Heart left ventricle (tissue), 16 donors: ENCODE data around the gene MAP4K2. TPM values are rescaled to one million over a fixed set of nuclear protein-coding genes. Genes with fewer than 3 reads are reported as not detected.

Experiments
- ATAC-seq, 4 donors: fragments of 200-7000 bp; cut with Tn5 transposase; one replicate each; pipeline ENCODE4 v1.9.1; 2020 to 2022; ENCODE audit warnings: moderate library complexity in 4 of 4, mild to moderate bottlenecking in 3 of 4, moderate number of reproducible peaks in 1 of 4
- DNase-seq, 5 donors: peaks; one replicate each; pipeline ENCODE4 v3.0.0-alpha.2; 2020
- H3K27ac ChIP-seq, 12 donors: fragments of 200-600 bp; sonication (generic) in 4 of 12; one replicate each; pipeline versions ENCODE4 v1.5.0 to v1.8.0; 2016 to 2022; ENCODE audit warnings: mild to moderate bottlenecking in 2 of 12
- H3K27me3 ChIP-seq, 9 donors: fragments of 200-600 bp; sonication (generic) in 2 of 9; one replicate each; pipeline versions ENCODE4 v1.5.1 to v1.8.0; 2016 to 2022; ENCODE audit warnings: mild to moderate bottlenecking in 3 of 9
- H3K36me3 ChIP-seq, 9 donors: fragments of 200-600 bp; sonication (generic) in 2 of 9; one replicate each; pipeline versions ENCODE4 v1.5.0 to v1.8.0; 2018 to 2022; ENCODE audit warnings: mild to moderate bottlenecking in 2 of 9
- H3K4me1 ChIP-seq, 12 donors: fragments of 200-600 bp; sonication (generic) in 4 of 12; one replicate each; pipeline versions ENCODE4 v1.5.0 to v1.8.0; 2016 to 2022; ENCODE audit warnings: mild to moderate bottlenecking in 3 of 12
- H3K4me3 ChIP-seq, 12 donors: fragments of 200-600 bp; sonication (generic) in 4 of 12; one replicate each; pipeline versions ENCODE4 v1.5.0 to v1.8.0; 2017 to 2022; ENCODE audit warnings: mild to moderate bottlenecking in 9 of 12, moderate library complexity in 4 of 12
- H3K9me3 ChIP-seq, 12 donors: fragments of 200-600 bp; sonication (generic) in 4 of 12; one replicate each; pipeline versions ENCODE4 v1.5.0 to v1.8.0; 2016 to 2022; ENCODE audit warnings: mild to moderate bottlenecking in 1 of 12
- POLR2A ChIP-seq, 2 donors: fragments of 450-650 bp; IDR thresholded peaks; one replicate each; pipeline ENCODE4 v1.6.1; 2017; ENCODE audit warnings: antibody characterized with exemption in 2 of 2, mild to moderate bottlenecking in 2 of 2, moderate library complexity in 2 of 2
- WGBS, 4 donors: extraction: QIAGEN DNeasy Blood & Tissue Kit in 2 of 4; methylation state at CpG; one replicate each; pipeline versions ENCODE4 v1.1.5 to v1.1.7; 2013 to 2018; 5-methylcytosine and 5-hydroxymethylcytosine counted together
- intact Hi-C, 10 donors: fragments of 100-400 bp; cut with DNase I; formaldehyde crosslinking; loops; one replicate each; pipeline versions ENCODE4 v1.11.1 to v1.14.2; 2022
- polyA plus RNA-seq, 2 donors: library from polyadenylated mRNA; stranded (reverse); fragments of 200-250 nt; gene quantifications; one replicate each; pipeline ENCODE4 v1.2.3, GENCODE V29; 2013
- total RNA-seq, 9 donors: library from RNA; depleted of rRNA in 2 of 9; stranded (reverse); fragments of >200 nt in 2 of 9; fragmentation: NEBNext Ultra II Directional in 3 of 9; extraction: Animal tissue kit (Norgen Biotek cat#: 25700) in 3 of 9; gene quantifications; one replicate each; pipeline versions ENCODE4 v1.1.0 to v1.2.4, GENCODE V29; 2016 to 2023
- TF ChIP-seq, protein P1 (sequence below), 12 donors: fragments of 200-600 bp; sonication (generic) in 4 of 12; IDR thresholded peaks; one replicate each; pipeline versions ENCODE4 v1.5.0 to v1.8.0; 2018 to 2022; ENCODE audit warnings: antibody characterized with exemption in 12 of 12, mild to moderate bottlenecking in 5 of 12
- donor health status: ischemic (EF 13 %, LVEDD 7.1; RV severe dilation, severe dysfunction).
- donor health status: healthy with polysubstance abuse.
- donor health status: DM: no; HTN: yes; CAD: no.
- donor health status: DM: no; HTN: no; CAD: no.
- donor health status: ischemic (EF 25% LVEDD 6.9; RV normal size, moderate dysfunction).
- donor health status: ischemic (EF 25% LVEDD 5.7; RV mildly dilated, moderate dysfunction).
- donor health status: healthy.
- donor health status: DM: yes; HTN: yes; CAD: no.
- donor health status: ischemic (EF 35%, LVEDD 5.7; RV mildly dilated, moderate dysfunction).
- donor health status: nonischemic (EF 11% LVEDD 7.7; RV severe dilation, severe dysfunction).
- donor health status: DM: yes; HTN: yes; CAD: no.
- donor health status: PGD.
- donor health status: ischemic (EF 29% LVEDD 5.4; RV normal size, mild dysfunction).
- donor health status: nonischemic (EF 23%, LVEDD 6.1; RV moderate dilation, normal function).

MAP4K2 gene
- total and polyA plus RNA-seq, 11 donors = 7.0 to 27.5 (median 8.6) TPM

DNA sequence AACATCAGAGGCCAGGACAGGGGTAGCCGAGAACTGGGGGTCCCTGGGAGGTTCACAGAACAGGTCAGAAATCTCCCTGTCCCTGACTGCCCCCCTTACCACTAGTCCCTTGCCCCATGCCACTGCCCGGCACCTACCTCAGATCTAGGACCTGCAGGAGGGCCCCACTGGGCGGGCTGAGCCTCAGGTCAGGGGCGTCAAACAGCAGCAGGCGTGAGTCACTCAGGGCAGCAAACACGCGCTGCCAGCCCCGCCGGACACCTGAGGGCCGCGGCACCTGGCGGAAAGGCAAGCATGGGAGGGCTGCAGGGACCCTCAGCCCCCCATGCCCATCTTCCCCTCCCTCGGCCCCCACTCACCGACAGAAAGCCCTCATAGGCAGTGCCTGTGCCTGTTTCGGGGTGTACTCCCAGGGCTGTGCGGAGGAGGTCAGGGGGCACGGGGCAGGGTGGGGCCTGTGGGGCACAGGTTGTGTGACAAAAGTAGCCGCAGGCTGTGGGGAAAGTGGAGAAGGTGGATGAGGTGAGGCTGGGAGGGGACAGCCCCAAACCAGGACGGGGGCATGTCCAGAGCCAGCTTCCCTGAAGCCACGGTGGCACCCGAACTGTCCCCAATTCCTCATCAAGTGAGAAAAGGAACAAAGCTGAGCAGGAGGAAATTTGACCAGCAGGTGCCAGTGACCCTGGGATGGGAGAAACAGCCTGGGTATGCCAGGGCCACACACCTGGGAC, 29.6 kb upstream of the MAP4K2 start:
- no peaks in the 10 kb centered on the region for H3K9me3 ChIP-seq
- no peak for DNase-seq
- no peaks in the 10 kb centered on the region for H3K27me3 ChIP-seq
- 95 to 97% (median 96%) methylated on average over 10 to 21 of the region's 21 CpGs for WGBS, 4 donors
- no peaks in the 10 kb centered on the region for H3K4me1 ChIP-seq
- H3K27ac ChIP-seq = no peak overlapping the region
- TF ChIP-seq, protein P1, sequence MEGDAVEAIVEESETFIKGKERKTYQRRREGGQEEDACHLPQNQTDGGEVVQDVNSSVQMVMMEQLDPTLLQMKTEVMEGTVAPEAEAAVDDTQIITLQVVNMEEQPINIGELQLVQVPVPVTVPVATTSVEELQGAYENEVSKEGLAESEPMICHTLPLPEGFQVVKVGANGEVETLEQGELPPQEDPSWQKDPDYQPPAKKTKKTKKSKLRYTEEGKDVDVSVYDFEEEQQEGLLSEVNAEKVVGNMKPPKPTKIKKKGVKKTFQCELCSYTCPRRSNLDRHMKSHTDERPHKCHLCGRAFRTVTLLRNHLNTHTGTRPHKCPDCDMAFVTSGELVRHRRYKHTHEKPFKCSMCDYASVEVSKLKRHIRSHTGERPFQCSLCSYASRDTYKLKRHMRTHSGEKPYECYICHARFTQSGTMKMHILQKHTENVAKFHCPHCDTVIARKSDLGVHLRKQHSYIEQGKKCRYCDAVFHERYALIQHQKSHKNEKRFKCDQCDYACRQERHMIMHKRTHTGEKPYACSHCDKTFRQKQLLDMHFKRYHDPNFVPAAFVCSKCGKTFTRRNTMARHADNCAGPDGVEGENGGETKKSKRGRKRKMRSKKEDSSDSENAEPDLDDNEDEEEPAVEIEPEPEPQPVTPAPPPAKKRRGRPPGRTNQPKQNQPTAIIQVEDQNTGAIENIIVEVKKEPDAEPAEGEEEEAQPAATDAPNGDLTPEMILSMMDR (IDR thresholded peaks at IDR 0.05) = no peak
- TF ChIP-seq POLR2A (IDR thresholded peaks at IDR 0.05) = no peak
- no peak overlapping the region for H3K4me3 ChIP-seq
- H3K36me3 ChIP-seq = no peaks in the 10 kb centered on the region
- ATAC-seq = no peak
- intact Hi-C loops = loop anchor here in 1 of 10 donors (5.0 kb wide), 1 partner anchor 75 kb away; no protein-coding TSS in a partner anchor

DNA sequence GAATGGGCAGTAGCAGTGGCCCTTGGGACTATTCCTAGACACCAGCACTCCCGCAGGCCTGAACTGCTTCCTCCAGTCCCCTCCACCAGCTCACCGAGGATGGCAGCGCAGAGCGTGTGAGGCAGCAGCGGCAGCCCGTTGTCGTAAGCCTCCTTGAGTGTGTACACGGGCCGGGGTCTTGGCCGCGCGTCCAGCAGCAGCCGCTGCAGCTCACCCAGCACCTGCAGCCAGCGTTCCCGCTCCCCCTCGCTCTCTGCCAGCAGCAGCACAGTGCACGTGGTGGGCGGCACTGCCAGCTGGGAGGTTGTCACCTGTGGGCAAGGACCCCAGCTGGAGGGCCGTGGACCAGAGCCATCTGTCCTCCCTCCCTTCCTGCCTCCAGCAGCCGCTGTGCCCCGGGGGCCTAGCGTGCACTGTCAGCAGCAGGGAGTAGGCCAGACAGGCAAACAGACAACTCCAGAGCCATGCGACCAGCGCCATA, 28.4 kb upstream of the MAP4K2 start:
- TF ChIP-seq, protein P1 (IDR thresholded peaks at IDR 0.05) = no peak
- TF ChIP-seq POLR2A (IDR thresholded peaks at IDR 0.05) = no peak
- Histone ChIP-seq H3K4me3 (no peak overlapping the region), H3K4me1 (no peaks in the 10 kb centered on the region), H3K9me3 (no peaks in the 10 kb centered on the region), H3K27ac (no peak overlapping the region), H3K27me3 (no peaks in the 10 kb centered on the region), H3K36me3 (no peaks in the 10 kb centered on the region)
- intact Hi-C loops = loop anchor here in 1 of 10 donors (5.0 kb wide), 1 partner anchor 76 kb away; no protein-coding TSS in a partner anchor
- WGBS, 4 donors = 80 to 91% (median 90%) methylated on average over 15 to 24 of the region's 24 CpGs
- ATAC-seq (no peak), DNase-seq (no peak)

DNA sequence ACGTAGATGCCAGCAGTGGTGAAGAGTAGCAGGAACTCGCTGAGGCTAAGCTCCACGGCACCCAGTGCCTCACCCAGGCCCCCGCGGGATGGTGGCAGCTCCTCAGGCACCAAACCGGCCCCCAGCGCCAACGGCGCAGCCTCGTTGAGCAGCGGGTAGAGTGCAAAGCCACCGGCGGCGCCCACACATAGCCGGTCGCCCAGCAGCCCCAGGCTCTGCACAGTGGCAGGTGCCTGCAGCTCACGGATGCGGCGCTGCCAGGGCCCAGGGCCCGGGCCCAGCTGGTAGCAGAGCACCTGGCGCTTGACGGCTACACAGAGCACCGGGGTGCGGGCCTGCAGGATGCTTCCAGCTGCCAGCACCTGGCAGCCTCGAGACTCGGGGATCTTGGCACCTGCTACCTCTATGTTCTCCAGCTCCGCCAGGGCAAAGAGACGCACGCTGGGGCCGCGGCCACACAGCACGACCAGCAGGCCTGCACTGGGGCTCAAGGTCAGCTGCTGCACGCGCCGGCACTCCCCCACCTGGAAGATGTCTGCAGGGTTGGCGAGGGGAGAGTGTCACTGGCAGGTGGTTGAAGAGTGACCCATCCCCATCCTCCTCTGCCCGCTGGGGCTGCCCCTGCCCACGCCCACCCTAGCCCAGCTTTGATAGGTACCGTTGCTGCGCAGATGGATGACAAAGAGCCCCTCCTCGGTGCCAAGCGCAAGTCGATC, 26.7 kb upstream of the MAP4K2 start:
- H3K27me3 ChIP-seq = no peaks in the 10 kb centered on the region
- intact Hi-C loops = loop anchor here in 1 of 10 donors (5.0 kb wide), 1 partner anchor 78 kb away; no protein-coding TSS in a partner anchor
- no peak for DNase-seq
- H3K27ac ChIP-seq = no peak overlapping the region
- no peak for ATAC-seq
- no peaks in the 10 kb centered on the region for H3K4me1 ChIP-seq
- H3K9me3 ChIP-seq = no peaks in the 10 kb centered on the region
- H3K36me3 ChIP-seq = no peaks in the 10 kb centered on the region
- no peak for TF ChIP-seq POLR2A (IDR thresholded peaks at IDR 0.05)
- TF ChIP-seq, protein P1 (IDR thresholded peaks at IDR 0.05) = no peak
- 92 to 94% (median 93%) methylated on average over 32 to 43 of the region's 43 CpGs for WGBS, 4 donors
- no peak overlapping the region for H3K4me3 ChIP-seq

DNA sequence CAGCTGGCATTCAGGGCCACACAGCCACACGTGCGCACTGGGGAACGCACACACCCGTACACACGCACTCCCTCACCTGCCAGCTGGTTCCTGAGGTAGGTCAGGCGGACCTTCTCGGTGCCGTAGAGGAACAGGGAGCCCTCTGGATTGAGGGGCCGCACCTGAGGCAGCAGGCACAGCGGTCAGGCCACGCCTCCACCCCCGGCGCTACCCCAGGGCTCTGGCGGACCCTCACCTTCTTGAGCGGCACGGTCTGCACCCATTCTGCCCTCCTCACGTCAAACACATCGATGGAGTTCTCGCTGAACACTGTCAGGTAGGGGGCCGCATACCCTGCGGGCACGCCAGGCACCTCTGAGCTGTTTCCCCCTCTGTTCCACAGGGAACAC, 24.4 kb upstream of the MAP4K2 start:
- Histone ChIP-seq H3K36me3 (no peaks in the 10 kb centered on the region), H3K27me3 (no peaks in the 10 kb centered on the region), H3K27ac (no peak overlapping the region), H3K4me1 (no peaks in the 10 kb centered on the region), H3K9me3 (no peaks in the 10 kb centered on the region), H3K4me3 (no peak overlapping the region)
- 89 to 95% (median 93%) methylated on average over 13 to 22 of the region's 22 CpGs for WGBS, 4 donors
- no peak for TF ChIP-seq POLR2A (IDR thresholded peaks at IDR 0.05)
- ATAC-seq (no peak), DNase-seq (no peak)
- intact Hi-C loops = no loop called here
